Cardiac fibroblast (primary cell): Measurements from ENCODE around the gene LPP.

Experiments
- DNase-seq, 2 donors: peaks; one replicate each; pipeline versions ENCODE4 v3.0.0 to v3.0.0-alpha.2; 2010; ENCODE audit warnings: low read depth in 2 of 2
- H3K4me3 ChIP-seq, 2 donors: replicated peaks in 1 of 2; 1 replicate in 1 of 2; 2 replicates in 1 of 2; pipeline ENCODE4 v1.5.1; 2011; ENCODE audit warnings: low read depth in 2 of 2, low read length in 2 of 2, mild to moderate bottlenecking in 2 of 2, moderate library complexity in 1 of 2
- CTCF ChIP-seq: IDR thresholded peaks from one replicate; pipeline ENCODE4 v1.5.1; 2011; ENCODE audit warnings: low read depth, mild to moderate bottlenecking, low read length, inconsistent platforms

LPP gene

GRCh38 chr3:188503647-188504046 lies 349.7 kb downstream of the LPP start:
- no peak for DNase-seq
- H3K4me3 ChIP-seq = no peak overlapping the region
- no peak for TF ChIP-seq CTCF

DNA sequence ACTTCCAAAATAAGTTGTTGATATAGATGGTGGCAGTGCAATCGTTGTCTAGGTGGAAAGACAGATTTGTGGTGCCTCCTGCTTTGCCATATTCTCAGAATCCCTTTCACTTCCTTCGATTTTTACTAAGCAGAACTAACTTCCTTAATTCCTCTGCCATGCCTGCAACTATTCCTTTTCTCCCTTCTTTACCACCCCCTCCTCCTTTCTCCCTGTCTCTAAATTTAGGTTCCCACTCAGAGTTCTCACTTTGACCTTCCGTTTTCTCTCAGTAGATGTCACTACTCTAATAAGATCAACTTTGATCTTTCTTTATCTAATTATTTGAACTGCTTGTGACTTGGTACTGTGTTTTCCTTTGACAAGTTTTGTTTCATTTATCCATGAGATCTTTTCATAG lies 351.2 kb downstream of the LPP start:
- no peak for TF ChIP-seq CTCF
- no peak for DNase-seq

DNA sequence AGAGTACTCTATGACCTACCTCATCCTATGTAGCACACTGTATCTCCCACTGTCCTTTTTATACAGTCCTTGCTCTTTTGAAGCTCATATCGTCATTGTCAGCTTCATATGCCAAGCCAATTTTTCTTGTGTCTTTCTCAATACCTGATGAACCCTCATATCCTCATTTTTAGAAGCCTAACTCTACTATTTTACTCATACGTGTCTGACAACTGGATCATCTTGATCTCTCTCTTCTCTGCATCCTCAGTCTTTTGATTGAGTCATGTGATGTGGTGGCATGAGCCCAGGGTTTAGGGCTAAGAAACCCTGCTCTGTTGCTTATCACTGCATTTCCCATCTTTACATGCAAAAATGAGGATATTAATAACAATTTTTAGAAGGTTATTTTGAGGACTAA lies 352.0 kb downstream of the LPP start:
- no peak for TF ChIP-seq CTCF
- no peak overlapping the region for H3K4me3 ChIP-seq
- no peak for DNase-seq

More for the DNA sequence above, 351.2 kb downstream of the LPP start:
- no peak overlapping the region for H3K4me3 ChIP-seq

DNA sequence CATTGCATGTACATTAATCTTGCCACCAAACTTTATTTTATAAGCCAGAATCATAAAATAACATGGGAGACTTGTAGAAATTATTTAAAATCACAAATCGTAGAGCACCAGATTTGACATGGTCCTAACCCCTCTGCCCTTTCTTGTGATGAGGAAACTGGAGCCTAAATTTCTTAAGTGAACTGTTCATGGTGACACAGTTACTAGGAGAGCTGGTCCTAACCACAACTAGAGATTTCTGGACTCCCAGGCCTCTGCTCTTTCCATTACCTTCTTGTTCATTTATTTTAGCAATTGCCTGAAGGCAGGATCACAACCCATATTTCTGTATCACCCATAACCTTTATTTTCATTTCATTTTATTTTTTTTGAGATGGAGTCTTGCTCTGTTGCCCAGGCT lies 352.5 kb downstream of the LPP start:
- no peak overlapping the region for H3K4me3 ChIP-seq
- no peak for TF ChIP-seq CTCF
- DNase-seq = no peak

DNA sequence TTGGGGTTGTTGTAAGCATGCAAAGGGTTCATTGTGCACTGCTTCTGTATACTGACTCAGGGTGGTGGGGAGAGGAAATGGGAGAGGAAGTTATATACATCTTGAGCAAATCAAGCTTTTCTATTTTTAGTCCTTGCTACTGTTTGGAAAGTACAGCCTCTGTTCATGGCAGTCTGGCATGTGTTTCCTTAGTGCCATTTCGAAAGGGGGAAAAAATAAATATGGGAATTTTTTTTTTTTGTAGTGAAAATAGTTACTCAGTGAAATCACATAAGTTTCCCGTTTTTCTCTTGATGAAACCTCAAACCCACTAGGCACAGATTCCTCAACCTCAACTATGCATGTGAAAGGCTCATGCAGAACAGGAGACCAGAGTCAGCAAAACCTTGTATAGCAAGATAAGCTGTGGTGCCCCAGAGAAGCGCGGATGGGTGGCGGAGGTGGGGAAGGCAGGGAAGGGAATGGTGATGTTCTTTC lies 353.3 kb downstream of the LPP start:
- DNase-seq = peak; percentile 93 to 94
- H3K4me3 ChIP-seq = no peak overlapping the region
- TF ChIP-seq CTCF = no peak

- no peak for DNase-seq
- TF ChIP-seq CTCF = no peak
- H3K4me3 ChIP-seq = no peak overlapping the region
Measured at GRCh38 chr3:188508454-188508853, 354.5 kb downstream of the LPP start.

- TF ChIP-seq CTCF = no peak
- H3K4me3 ChIP-seq = no peak overlapping the region
- no peak for DNase-seq
Measured at GRCh38 chr3:188509316-188509715, 355.4 kb downstream of the LPP start.
